Effector memory CD4-positive, alpha-beta T cell (primary cell): Measurements from ENCODE around the gene CCNY.

Source experiments
- DNase-seq, 3 donors: peaks; one replicate each; pipeline ENCODE4 v3.0.0-alpha.2; 2020
- H3K27ac ChIP-seq: 2 replicates; pipeline ENCODE4 v1.7.0; 2013; ENCODE audit warnings: mild to moderate bottlenecking, low read length, moderate library complexity; ENCODE audit not compliant: insufficient read depth, poor library complexity, severe bottlenecking
- H3K27me3 ChIP-seq: replicated peaks from 2 replicates; pipeline ENCODE4 v1.7.0; 2013; ENCODE audit warnings: mild to moderate bottlenecking, low read length; ENCODE audit not compliant: insufficient read depth, control insufficient read depth, poor library complexity, severe bottlenecking
- H3K36me3 ChIP-seq: 2 replicates; pipeline ENCODE4 v1.7.0; 2013; ENCODE audit warnings: mild to moderate bottlenecking, low read length, moderate library complexity; ENCODE audit not compliant: control insufficient read depth, insufficient read depth
- H3K4me1 ChIP-seq: 2 replicates; pipeline ENCODE4 v1.7.0; 2013; ENCODE audit warnings: low read length, mild to moderate bottlenecking; ENCODE audit not compliant: control insufficient read depth, insufficient read depth, poor library complexity, severe bottlenecking
- H3K4me3 ChIP-seq: 2 replicates; pipeline ENCODE4 v1.7.0; 2013; ENCODE audit warnings: low read length, low read depth, mild to moderate bottlenecking; ENCODE audit not compliant: insufficient read depth, poor library complexity, severe bottlenecking
- H3K9me3 ChIP-seq: 2 replicates; pipeline ENCODE4 v1.7.0; 2013; ENCODE audit warnings: mild to moderate bottlenecking, low read length, moderate library complexity; ENCODE audit not compliant: control insufficient read depth

CCNY gene

GRCh38 chr10:35421553-35422178, 85.4 kb downstream of the CCNY start:
- no peaks in the 10 kb centered on the region for H3K9me3 ChIP-seq
- H3K4me3 ChIP-seq, result no peak overlapping the region
- no peak for DNase-seq
- H3K27ac ChIP-seq, result no peak overlapping the region
- no peaks in the 10 kb centered on the region for H3K27me3 ChIP-seq
- peaks cover 4% of the 10 kb centered on the region for H3K4me1 ChIP-seq
- no peaks in the 10 kb centered on the region for H3K36me3 ChIP-seq

GRCh38 chr10:35422228-35422627, 85.9 kb downstream of the CCNY start:
- no peaks in the 10 kb centered on the region for H3K27me3 ChIP-seq
- H3K27ac ChIP-seq, result no peak overlapping the region
- H3K9me3 ChIP-seq, result no peaks in the 10 kb centered on the region
- no peak overlapping the region for H3K4me3 ChIP-seq
- no peaks in the 10 kb centered on the region for H3K36me3 ChIP-seq
- H3K4me1 ChIP-seq, result peaks cover 4% of the 10 kb centered on the region
- no peak for DNase-seq

GRCh38 chr10:35423505-35424306, 87.4 kb downstream of the CCNY start:
- no peak overlapping the region for H3K4me3 ChIP-seq
- no peak overlapping the region for H3K27ac ChIP-seq
- no peaks in the 10 kb centered on the region for H3K27me3 ChIP-seq
- no peaks in the 10 kb centered on the region for H3K36me3 ChIP-seq
- DNase-seq, result no peak
- no peaks in the 10 kb centered on the region for H3K9me3 ChIP-seq
- H3K4me1 ChIP-seq, result peaks cover 4% of the 10 kb centered on the region

GRCh38 chr10:35424680-35425285, 88.5 kb downstream of the CCNY start:
- Histone ChIP-seq H3K36me3 (no peaks in the 10 kb centered on the region), H3K9me3 (no peaks in the 10 kb centered on the region), H3K4me1 (peaks cover 4% of the 10 kb centered on the region), H3K27ac (no peak overlapping the region), H3K27me3 (no peaks in the 10 kb centered on the region), H3K4me3 (no peak overlapping the region)
- no peak for DNase-seq

GRCh38 chr10:35425595-35425994, 89.3 kb downstream of the CCNY start:
- H3K36me3 ChIP-seq, result no peaks in the 10 kb centered on the region
- H3K4me3 ChIP-seq, result no peak overlapping the region
- no peak for DNase-seq
- H3K9me3 ChIP-seq, result no peaks in the 10 kb centered on the region
- H3K27me3 ChIP-seq, result no peaks in the 10 kb centered on the region
- H3K27ac ChIP-seq, result no peak overlapping the region
- H3K4me1 ChIP-seq, result peaks cover 4% of the 10 kb centered on the region

- no peak overlapping the region for H3K27ac ChIP-seq
- DNase-seq, result no peak
- no peaks in the 10 kb centered on the region for H3K27me3 ChIP-seq
- H3K4me3 ChIP-seq, result no peak overlapping the region
- no peaks in the 10 kb centered on the region for H3K36me3 ChIP-seq
- no peaks in the 10 kb centered on the region for H3K9me3 ChIP-seq
- H3K4me1 ChIP-seq, result peaks cover 7% of the 10 kb centered on the region
Observed at GRCh38 chr10:35426657-35427056, 90.3 kb downstream of the CCNY start.

- Histone ChIP-seq H3K36me3 (no peaks in the 10 kb centered on the region), H3K4me3 (no peak overlapping the region), H3K9me3 (no peaks in the 10 kb centered on the region), H3K27ac (no peak overlapping the region), H3K4me1 (peaks cover 3% of the 10 kb centered on the region), H3K27me3 (no peaks in the 10 kb centered on the region)
- no peak for DNase-seq
Observed at GRCh38 chr10:35427543-35427942, 91.2 kb downstream of the CCNY start.

GRCh38 chr10:35428521-35428920, 92.2 kb downstream of the CCNY start:
- Histone ChIP-seq H3K4me1 (peaks cover 3% of the 10 kb centered on the region), H3K9me3 (no peaks in the 10 kb centered on the region), H3K27me3 (no peaks in the 10 kb centered on the region), H3K36me3 (no peaks in the 10 kb centered on the region), H3K4me3 (no peak overlapping the region), H3K27ac (no peak overlapping the region)
- no peak for DNase-seq

GRCh38 chr10:35432781-35433338, 96.6 kb downstream of the CCNY start:
- Histone ChIP-seq H3K27ac (no peak overlapping the region), H3K9me3 (no peaks in the 10 kb centered on the region), H3K4me1 (peaks cover 3% of the 10 kb centered on the region), H3K4me3 (no peak overlapping the region), H3K36me3 (peaks cover 4% of the 10 kb centered on the region), H3K27me3 (no peaks in the 10 kb centered on the region)
- DNase-seq, result no peak
